ENCODE data around the gene ZNF599. TPM values are rescaled to one million over a fixed set of nuclear protein-coding genes. Genes with fewer than 3 reads are reported as not detected.

ZNF599 gene
- total RNA-seq, 2 experiments from 2014 or later, result 3.9 TPM

DNA sequence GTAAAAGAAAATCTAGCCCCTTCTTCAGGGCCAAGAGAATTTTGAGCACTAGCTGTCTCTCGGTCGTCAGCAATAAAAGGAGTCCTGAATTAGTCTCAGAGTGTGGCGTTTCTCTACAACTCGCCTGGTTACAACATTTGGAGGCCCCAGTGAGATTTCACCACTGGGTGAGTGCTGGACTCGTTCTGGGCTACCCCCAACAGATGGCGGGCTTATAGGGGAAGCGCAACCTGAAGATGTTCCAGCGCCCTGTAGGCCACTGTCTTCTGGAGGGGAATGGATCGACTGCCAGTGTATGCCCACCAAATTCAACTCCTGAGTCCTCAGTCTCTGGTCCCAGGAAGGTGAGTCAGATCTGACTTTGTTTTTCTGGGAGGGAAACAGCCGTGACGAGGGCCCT, 50.7 kb downstream of the ZNF599 start:
- no peak overlapping the region for H3K4me3 Mint-ChIP-seq
- H3K27ac Mint-ChIP-seq, result no peak overlapping the region
- H3K36me3 Mint-ChIP-seq, result no peaks in the 10 kb centered on the region
- peaks cover 27% of the 10 kb centered on the region for H3K27me3 Mint-ChIP-seq
- H3K4me1 Mint-ChIP-seq, result no peaks in the 10 kb centered on the region
- no peaks in the 10 kb centered on the region for H3K9me3 Mint-ChIP-seq
- no peak for DNase-seq

DNA sequence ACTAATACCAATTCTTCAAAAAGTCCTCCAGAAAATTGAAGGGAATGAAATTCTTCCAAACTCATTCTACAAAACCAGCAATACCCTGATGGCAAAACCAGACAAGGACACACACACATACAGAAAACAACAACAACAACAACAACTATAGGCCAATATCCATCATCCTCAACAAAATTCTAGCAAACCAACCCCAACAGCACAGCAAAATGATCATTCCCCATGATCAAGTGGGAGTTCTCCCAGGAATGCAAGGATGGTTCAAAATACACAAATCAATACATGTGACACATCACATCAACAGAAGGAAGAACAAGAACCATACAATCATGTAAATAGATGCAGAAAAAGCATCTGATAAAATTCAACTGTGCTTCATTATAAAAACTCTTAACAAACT, 57.7 kb downstream of the ZNF599 start:
- no peak overlapping the region for H3K27ac Mint-ChIP-seq
- H3K27me3 Mint-ChIP-seq, result peaks cover 25% of the 10 kb centered on the region
- no peak overlapping the region for H3K4me3 Mint-ChIP-seq
- H3K4me1 Mint-ChIP-seq, result peaks cover 1% of the 10 kb centered on the region
- DNase-seq, result no peak
- H3K9me3 Mint-ChIP-seq, result peaks cover 13% of the 10 kb centered on the region
- peaks cover 7% of the 10 kb centered on the region for H3K36me3 Mint-ChIP-seq

DNA sequence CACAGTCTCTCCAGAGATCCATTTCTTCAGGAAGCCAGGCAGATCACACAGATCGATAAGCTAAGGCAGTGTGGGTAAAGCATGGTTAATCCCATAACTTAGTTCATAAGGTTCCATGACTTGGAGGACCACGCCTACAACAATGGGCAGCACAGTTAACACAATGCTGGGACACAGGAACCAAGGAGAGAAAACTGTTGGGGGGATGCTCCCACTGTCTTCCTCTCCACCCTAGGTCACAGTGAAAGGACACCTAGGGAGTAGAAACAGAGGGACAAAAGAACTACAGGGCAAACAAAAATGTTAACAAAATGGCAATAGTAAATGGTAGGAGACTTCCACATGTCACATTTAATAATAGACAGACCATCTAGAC, 59.8 kb downstream of the ZNF599 start:
- H3K9me3 Mint-ChIP-seq, result peaks cover 13% of the 10 kb centered on the region
- H3K4me3 Mint-ChIP-seq, result no peak overlapping the region
- H3K36me3 Mint-ChIP-seq, result peaks cover 7% of the 10 kb centered on the region
- peaks cover 1% of the 10 kb centered on the region for H3K4me1 Mint-ChIP-seq
- H3K27me3 Mint-ChIP-seq, result peaks cover 31% of the 10 kb centered on the region
- H3K27ac Mint-ChIP-seq, result no peak overlapping the region
- DNase-seq, result no peak

DNA sequence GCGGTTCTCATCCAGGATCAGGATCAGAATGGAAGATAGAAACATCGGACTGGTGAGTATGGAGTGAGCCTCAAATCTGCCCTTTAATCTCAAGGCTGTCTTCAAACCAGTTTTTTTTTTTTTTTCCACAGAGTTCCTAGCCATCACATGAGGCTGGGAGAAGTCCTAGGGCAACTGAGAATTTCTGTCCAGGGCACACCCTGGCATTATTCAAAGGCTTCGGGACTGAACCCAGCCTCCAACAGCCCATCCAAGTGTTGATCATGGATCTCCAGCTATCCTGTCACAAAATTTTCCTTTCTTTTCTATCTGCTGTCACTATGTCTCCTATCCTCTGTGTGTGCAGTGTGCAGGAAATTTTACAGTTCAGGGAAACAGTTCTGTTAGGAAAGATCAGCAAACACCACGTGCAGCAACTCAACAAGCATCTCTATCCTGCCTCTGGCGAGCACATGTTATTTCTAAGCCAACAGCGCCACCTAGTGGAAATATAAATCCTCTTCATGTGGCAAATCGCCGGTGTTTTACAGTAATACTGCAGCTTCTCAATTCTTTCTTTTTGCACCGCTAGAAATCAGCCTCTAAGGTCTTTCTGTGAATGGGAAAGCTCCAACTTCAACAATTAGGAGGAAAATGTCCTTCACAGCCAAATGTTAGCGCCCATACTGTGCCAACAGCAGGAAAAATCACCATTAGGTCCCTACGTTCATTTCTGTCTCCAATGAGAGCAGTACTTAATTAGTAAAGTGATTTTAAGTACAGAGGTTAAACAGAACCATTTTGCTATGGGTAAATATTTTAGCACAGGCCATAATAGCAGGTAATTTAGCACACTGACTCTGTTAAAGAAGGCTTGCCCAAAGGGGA, 60.4 kb downstream of the ZNF599 start:
- Mint-ChIP-seq H3K4me1 (peaks cover 1% of the 10 kb centered on the region), H3K27me3 (peaks cover 31% of the 10 kb centered on the region), H3K27ac (no peak overlapping the region), H3K36me3 (peaks cover 7% of the 10 kb centered on the region), H3K9me3 (peaks cover 13% of the 10 kb centered on the region), H3K4me3 (no peak overlapping the region)
- peak; percentile 36 for DNase-seq

DNA sequence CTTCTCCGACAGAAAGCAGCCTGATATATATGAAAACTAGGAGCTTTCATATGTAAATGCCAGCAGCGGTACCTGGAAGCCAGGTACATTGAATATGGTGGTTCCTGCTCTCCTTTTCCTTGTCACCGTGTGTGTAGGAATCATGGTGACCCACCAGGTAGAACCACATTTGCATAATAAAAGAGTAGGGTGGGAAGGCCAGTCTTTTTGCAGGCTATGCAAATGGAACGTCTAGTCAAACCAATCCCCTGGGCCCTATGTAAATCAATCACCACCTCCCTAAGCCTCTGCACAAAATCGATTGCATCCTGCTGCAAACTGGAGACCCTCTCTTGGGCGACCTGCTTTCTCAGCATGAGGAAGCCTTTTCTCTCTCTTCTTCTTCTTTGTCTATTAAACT, 61.1 kb downstream of the ZNF599 start:
- Mint-ChIP-seq H3K4me3 (no peak overlapping the region), H3K27ac (no peak overlapping the region), H3K36me3 (peaks cover 7% of the 10 kb centered on the region), H3K27me3 (peaks cover 27% of the 10 kb centered on the region), H3K9me3 (peaks cover 13% of the 10 kb centered on the region), H3K4me1 (peaks cover 1% of the 10 kb centered on the region)
- no peak for DNase-seq

Other genes starting within 250 kb of the ZNF599 start
- under 1 TPM; 0.27 to 0.40 TPM for gene SCGB2B2, start 96.1 kb downstream of the ZNF599 start, total RNA-seq
- gene ZNF302, start 95.5 kb downstream of the ZNF599 start, total RNA-seq, result 10 to 100 TPM; 14.6 to 15.5 TPM
- gene ZNF181, start 39.0 kb downstream of the ZNF599 start, total RNA-seq, result 1 to 10 TPM; 5.7 to 5.9 TPM
- 1 to 10 TPM; 4.4 to 5.6 TPM for gene ZNF30, start 153.7 kb upstream of the ZNF599 start, total RNA-seq
- gene ZNF792, start 191.0 kb upstream of the ZNF599 start, total RNA-seq, result 1 to 10 TPM; 3.4 to 4.6 TPM
- gene GRAMD1A, start 227.1 kb upstream of the ZNF599 start, total RNA-seq, result 100 to 1,000 TPM; 135 to 140 TPM